ENCODE measurements around the gene HOXD8.

HOXD8 gene

GRCh38 chr2:176130957-176131847, 1.7 kb downstream of the HOXD8 start:
- DNase-seq, result no peak

DNA sequence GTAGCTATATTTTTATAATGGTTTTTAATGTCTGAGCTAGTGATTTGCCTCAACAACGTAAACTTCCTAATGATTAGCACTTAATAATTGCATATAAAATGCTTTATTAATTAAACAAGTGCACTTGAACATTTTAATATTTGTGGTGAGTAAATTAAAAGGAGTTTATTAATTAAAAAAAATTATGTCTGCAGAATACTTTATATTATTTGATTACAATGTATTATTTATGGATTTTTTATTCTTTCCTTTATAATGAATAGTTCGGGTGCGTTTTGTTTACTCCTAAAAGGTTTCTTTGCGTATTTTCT, 2.3 kb downstream of the HOXD8 start:
- no peak for DNase-seq

DNA sequence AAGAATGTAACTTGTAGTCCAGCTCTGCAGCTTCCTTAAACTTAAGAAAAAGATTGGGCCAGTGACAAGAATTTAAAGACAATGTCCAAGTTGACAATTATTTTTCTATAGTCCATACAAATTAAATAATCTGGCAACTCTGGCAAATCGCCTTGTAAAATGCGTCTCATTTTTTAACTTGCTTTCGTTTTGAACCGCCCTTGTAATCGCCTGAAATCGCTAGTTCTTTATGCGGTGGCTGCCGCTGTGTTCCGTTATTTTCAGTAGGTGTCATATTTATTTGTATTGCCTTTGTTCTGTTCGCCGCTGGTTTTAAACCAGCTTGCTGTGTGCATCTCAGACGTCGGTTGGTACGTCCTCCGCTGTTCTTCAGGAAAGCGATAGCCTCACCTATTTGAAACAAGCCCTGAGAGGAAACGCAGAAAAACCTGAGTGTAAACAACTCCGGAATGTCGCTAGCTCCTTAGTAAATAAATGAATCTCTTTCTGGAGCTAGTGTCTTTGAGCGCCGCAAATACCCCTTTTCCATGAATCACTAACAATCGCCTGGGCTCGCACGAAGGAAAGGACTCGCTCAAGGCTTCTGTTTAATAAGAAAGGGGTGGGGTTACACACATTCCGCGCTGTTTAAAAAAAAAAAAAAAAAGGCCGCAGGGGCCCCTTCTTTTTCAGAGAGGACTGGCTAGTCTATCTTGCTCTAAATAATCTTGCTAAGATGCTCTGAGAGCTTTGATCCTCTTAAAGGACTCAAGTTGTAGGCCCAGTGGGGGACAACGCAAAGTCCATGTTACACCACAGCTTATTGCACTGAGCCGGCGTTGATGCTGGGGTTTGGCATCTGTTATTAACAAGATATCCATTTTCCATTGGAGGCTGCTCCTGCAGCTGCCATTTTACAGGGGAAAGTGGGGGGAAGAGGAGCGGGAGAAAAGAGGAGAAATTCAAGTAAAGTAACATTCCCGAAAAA, 3.0 kb downstream of the HOXD8 start:
- no peak for DNase-seq

DNA sequence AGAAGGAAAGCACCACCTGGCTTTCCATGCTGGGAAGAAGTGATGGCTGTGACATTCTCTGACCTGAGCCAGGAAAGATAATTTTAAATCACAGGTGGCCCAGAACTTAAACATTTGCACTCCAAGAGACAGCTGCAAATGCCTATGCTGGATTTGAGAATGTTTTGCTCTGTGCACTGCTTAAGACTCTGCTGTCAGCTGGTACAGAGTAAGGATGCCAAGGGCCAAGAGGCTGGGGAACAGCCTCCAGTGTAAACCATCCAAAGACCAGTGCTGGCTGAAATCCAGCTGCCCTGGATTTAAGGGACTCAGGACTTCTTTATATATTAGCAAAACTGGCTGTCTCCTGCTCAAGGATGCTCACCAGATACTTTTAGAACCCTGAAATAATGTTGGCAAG, 3.9 kb downstream of the HOXD8 start:
- DNase-seq, result no peak

- DNase-seq, result no peak
These were observed 4.5 kb downstream of the HOXD8 start for GRCh38 chr2:176134035-176134434.

- DNase-seq, result no peak
These were observed 5.5 kb downstream of the HOXD8 start for GRCh38 chr2:176135035-176135440.

- DNase-seq, result no peak
These were observed 7.1 kb downstream of the HOXD8 start for GRCh38 chr2:176136374-176137251.

DNA sequence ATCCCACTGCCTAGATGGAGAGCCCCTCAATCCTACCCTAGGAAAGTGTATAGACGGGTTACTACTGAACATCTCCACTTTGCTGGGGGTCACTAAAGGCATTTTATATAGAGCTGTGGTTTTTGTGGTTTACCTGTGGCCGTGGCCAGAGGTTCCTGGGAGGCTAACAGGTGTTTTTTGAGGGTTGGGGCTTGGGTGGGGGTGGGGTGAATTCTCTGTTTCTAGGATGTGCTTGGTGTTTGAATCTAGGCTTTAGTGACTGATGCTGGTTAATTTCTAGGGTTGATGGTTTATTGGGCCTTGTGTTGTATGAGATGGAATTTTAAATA, 7.7 kb downstream of the HOXD8 start:
- no peak for DNase-seq

GRCh38 chr2:176137906-176138305, 8.4 kb downstream of the HOXD8 start:
- no peak for DNase-seq

GRCh38 chr2:176138526-176138922, 9.0 kb downstream of the HOXD8 start:
- DNase-seq, result no peak

GRCh38 chr2:176138923-176139660, 9.6 kb downstream of the HOXD8 start:
- no peak for DNase-seq

- no peak for DNase-seq
These were observed 10.4 kb downstream of the HOXD8 start for GRCh38 chr2:176139661-176140512.

DNA sequence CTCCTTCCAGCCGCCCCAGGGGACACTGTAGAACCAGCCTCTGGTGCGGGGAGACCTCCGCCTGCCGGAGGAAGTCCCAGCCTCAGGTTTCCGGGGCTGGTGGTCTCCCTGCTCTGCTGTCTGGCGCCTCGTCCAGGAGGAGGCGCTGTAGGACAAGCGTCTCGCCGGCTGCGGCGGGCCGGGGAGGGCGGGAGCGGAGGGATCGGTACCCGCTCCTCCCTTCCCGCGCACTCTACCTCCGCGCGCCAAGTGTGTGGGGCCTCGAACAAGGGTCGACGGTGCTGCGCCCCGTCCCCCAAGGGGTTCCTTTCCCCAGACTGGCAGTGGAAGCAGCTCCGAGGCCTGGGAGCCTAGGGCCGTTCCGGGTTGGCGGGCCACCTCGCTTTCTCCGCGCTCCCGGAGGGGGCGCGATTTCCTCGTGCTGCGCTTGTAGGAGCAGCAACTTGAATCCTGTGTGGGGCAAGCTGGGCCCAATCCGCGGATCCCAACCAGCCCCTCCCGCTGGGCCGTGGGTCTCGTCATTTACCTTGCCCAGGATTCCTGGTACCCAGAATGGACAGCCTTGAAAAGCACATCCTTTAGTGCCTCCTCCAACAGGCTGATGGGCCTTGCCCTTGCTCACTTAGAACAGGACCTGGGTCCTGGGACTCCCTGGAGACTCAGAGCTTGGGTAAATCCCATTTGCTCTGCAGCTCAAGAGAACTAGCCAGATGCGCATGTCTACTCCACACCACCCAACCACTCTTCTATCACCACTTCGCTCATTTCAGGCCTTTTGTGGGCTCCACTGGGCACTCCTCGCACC, 11.2 kb downstream of the HOXD8 start:
- DNase-seq, result no peak

GRCh38 chr2:176142281-176142680, 12.8 kb downstream of the HOXD8 start:
- no peak for DNase-seq

- DNase-seq, result no peak
These were observed 15.8 kb downstream of the HOXD8 start for GRCh38 chr2:176145085-176145969.

GRCh38 chr2:176146101-176146500, 16.6 kb downstream of the HOXD8 start:
- no peak for DNase-seq

DNA sequence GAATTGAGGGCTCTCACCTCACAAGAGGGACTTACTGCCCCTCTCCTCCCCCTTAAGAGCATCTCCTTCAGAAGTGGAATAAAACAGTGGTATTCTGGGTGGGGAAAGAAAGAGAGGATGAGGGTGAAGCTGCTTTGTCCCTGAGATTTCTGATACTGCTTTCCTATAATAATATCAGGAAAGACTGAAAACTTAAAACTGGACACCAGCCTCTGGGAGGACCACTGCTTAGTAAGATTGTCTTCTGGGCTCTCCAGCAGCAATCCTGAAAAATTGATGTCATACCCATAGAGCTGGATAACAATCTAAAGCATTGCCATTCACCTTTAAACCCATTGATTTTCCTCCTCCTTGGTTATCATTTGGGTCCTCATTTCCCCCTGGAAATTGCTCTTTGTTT, 17.1 kb downstream of the HOXD8 start:
- no peak for DNase-seq

DNA sequence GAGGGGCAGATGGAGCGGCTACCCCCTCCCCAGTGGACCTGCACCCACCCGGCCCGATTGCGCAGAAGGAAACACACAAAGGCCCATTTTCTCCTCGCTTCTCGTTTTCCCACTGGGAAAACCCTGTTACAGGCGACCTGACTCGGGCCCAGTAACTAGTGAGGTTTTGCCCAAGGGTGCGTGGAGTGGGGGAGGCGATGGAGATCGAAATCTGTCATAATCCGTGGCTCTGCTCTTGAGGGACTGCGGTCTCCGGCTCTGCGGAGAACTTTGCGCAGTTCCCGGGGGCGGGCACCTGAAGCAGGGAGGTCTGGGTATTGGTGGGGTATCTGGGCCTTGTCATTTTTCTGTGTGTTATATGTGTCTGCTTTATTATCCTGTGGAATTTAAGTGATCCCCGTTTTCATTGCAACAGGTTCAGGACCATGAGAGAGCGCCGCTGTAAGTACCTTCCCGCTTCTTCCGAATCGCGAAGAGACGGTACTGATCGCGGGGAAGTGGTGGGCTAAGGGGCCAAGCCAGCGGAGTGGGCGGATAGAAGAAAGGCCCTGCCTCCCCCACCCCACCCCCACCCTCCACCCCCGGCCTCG, 17.8 kb downstream of the HOXD8 start:
- DNase-seq, result no peak
